ENCODE data around the gene NLK.

NLK gene

GRCh38 chr17:28043741-28044140 is 1.3 kb downstream of the NLK start (continued):
- TF ChIP-seq PATZ1 (CRISPR knock-in tag; IDR thresholded peaks at IDR 0.05; ENCODE audit: borderline replicate concordance) (no peak), TOX (CRISPR knock-in tag; IDR thresholded peaks at IDR 0.05; ENCODE audit: borderline replicate concordance) (no peak), ZNF565 (CRISPR knock-in tag; conservative IDR thresholded peaks at IDR 0.05; ENCODE audit: low read depth) (no peak), ARNTL (CRISPR knock-in tag; IDR thresholded peaks at IDR 0.05; ENCODE audit: borderline replicate concordance, low read depth) (no peak), CREB5 (CRISPR knock-in tag; IDR thresholded peaks at IDR 0.05; ENCODE audit: low read depth) (no peak), SNAI2 (CRISPR knock-in tag; IDR thresholded peaks at IDR 0.05) (no peak), ISL1 (CRISPR knock-in tag; IDR thresholded peaks at IDR 0.05) (no peak), ZC3H10 (CRISPR knock-in tag; IDR thresholded peaks at IDR 0.05) (no peak), RARB (CRISPR knock-in tag; IDR thresholded peaks at IDR 0.05) (no peak)

- ATAC-seq, result no peak
- no peak for TF ChIP-seq SNAI2 (CRISPR knock-in tag; IDR thresholded peaks at IDR 0.05)
- TF ChIP-seq CREB5 (CRISPR knock-in tag; IDR thresholded peaks at IDR 0.05; ENCODE audit: low read depth), result no peak
- no peak for TF ChIP-seq CSRNP3 (CRISPR knock-in tag; IDR thresholded peaks at IDR 0.05)
- TF ChIP-seq ZFP3 (CRISPR knock-in tag; IDR thresholded peaks at IDR 0.05), result no peak
- no peak for TF ChIP-seq TCF4 (CRISPR knock-in tag; IDR thresholded peaks at IDR 0.05; ENCODE audit: borderline replicate concordance)
- TF ChIP-seq ZNF8 (CRISPR knock-in tag; IDR thresholded peaks at IDR 0.05), result no peak
Measured at GRCh38 chr17:28045304-28045703, 2.8 kb downstream of the NLK start.

- no peak for ATAC-seq
- TF ChIP-seq GLIS3 (CRISPR knock-in tag; IDR thresholded peaks at IDR 0.05) (no peak), ARNTL (CRISPR knock-in tag; IDR thresholded peaks at IDR 0.05; ENCODE audit: borderline replicate concordance, low read depth) (no peak), TCF4 (CRISPR knock-in tag; IDR thresholded peaks at IDR 0.05; ENCODE audit: borderline replicate concordance) (no peak), TSHZ2 (CRISPR knock-in tag; IDR thresholded peaks at IDR 0.05) (no peak)
Measured at GRCh38 chr17:28046034-28046825, 3.8 kb downstream of the NLK start.

GRCh38 chr17:28047806-28048205 is 5.3 kb downstream of the NLK start:
- TF ChIP-seq PPARA (CRISPR knock-in tag; IDR thresholded peaks at IDR 0.05; ENCODE audit: borderline replicate concordance) (no peak), ARNTL (CRISPR knock-in tag; IDR thresholded peaks at IDR 0.05; ENCODE audit: borderline replicate concordance, low read depth) (no peak), ZFP3 (CRISPR knock-in tag; IDR thresholded peaks at IDR 0.05) (no peak), ESRRG (CRISPR knock-in tag; IDR thresholded peaks at IDR 0.05) (no peak)
- ATAC-seq, result no peak

Data from SK-N-SH treated with all-trans-retinoic acid at 6 μM for 48 hours (cell line).